Measurements from ENCODE around the gene PPCDC.

The PPCDC gene

GRCh38 chr15:75023181-75023871, at the start of gene PPCDC:
Gene PPCDC, plus strand, starts transcription at chr15:75023590. Its CDS starts 4,729 bp downstream, at chr15:75028319.
- DNase-seq: peak; percentile 98

- no peak for DNase-seq
These were observed 47.2 kb upstream of the PPCDC start for GRCh38 chr15:74976159-74976558.

GRCh38 chr15:74977599-74977998, 45.8 kb upstream of the PPCDC start:
- DNase-seq: peak; percentile 79

GRCh38 chr15:74978077-74978476, 45.3 kb upstream of the PPCDC start:
- no peak for DNase-seq

GRCh38 chr15:74978503-74978902, 44.9 kb upstream of the PPCDC start:
- peak; percentile 71 for DNase-seq

GRCh38 chr15:74982183-74982582, 41.2 kb upstream of the PPCDC start:
- DNase-seq: no peak

- peak; percentile 85 for DNase-seq
These were observed 39.6 kb upstream of the PPCDC start for GRCh38 chr15:74983725-74984231.

GRCh38 chr15:74988007-74988800, 35.2 kb upstream of the PPCDC start:
- DNase-seq: peak; percentile 60

- DNase-seq: no peak
These were observed 33.9 kb upstream of the PPCDC start for GRCh38 chr15:74989527-74989926.

GRCh38 chr15:74992619-74993018, 30.8 kb upstream of the PPCDC start:
- DNase-seq: no peak

GRCh38 chr15:74994236-74994635, 29.2 kb upstream of the PPCDC start:
- no peak for DNase-seq

GRCh38 chr15:74994685-74995084, 28.7 kb upstream of the PPCDC start:
- no peak for DNase-seq

GRCh38 chr15:74995182-74995778, 28.1 kb upstream of the PPCDC start, which contains the start of gene SCAMP5:
Gene SCAMP5, plus strand, starts transcription at chr15:74995563. Its CDS starts 16,277 bp downstream, at chr15:75011840.
- DNase-seq: peak; percentile 95

GRCh38 chr15:74995779-74996765, 27.3 kb upstream of the PPCDC start:
- DNase-seq: no peak

GRCh38 chr15:74997141-74997540, 26.2 kb upstream of the PPCDC start:
- DNase-seq: no peak

GRCh38 chr15:74997543-74997942, 25.8 kb upstream of the PPCDC start:
- DNase-seq: no peak

- DNase-seq: no peak
These were observed 22.1 kb upstream of the PPCDC start for GRCh38 chr15:75001310-75001709.

GRCh38 chr15:75002398-75002797, 21.0 kb upstream of the PPCDC start:
- no peak for DNase-seq

GRCh38 chr15:75007216-75007615, 16.2 kb upstream of the PPCDC start:
- DNase-seq: no peak

- DNase-seq: no peak
These were observed 15.2 kb upstream of the PPCDC start for GRCh38 chr15:75008221-75008625.

GRCh38 chr15:75008629-75009326, 14.6 kb upstream of the PPCDC start:
- no peak for DNase-seq

- no peak for DNase-seq
These were observed 7.0 kb upstream of the PPCDC start for GRCh38 chr15:75016431-75016830.

Data from activated CD4-positive, alpha-beta T cell treated with anti-CD3 and anti-CD28 coated beads, Interleukin-2, Interleukin-6, amounts not matched to agents 100 ng/mL and 50 ng/mL, durations not matched to agents 16 hours and 8 hours (primary cell).